H1 (cell line): ENCODE results near the gene SSC5D. TPM values are rescaled to one million over a fixed set of nuclear protein-coding genes. Genes with fewer than 3 reads are reported as not detected.

Experiments
- ATF3 ChIP-seq: IDR thresholded peaks from 2 replicates; pipeline ENCODE4 v1.6.1; 2011; ENCODE audit warnings: low read depth, mild to moderate bottlenecking, low read length; ENCODE audit not compliant: insufficient read depth
- BCL11A ChIP-seq, 2 experiments: IDR thresholded peaks; one replicate each; pipeline ENCODE4 v1.6.1; 2011; ENCODE audit warnings: low read depth in 2 of 2, low read length in 2 of 2, mild to moderate bottlenecking in 2 of 2
- EZH2 ChIP-seq: fragments of 200-600 bp; sonication (generic); IDR thresholded peaks from 2 replicates; pipeline ENCODE4 v1.7.1; 2012; ENCODE audit warnings: low read depth, mild to moderate bottlenecking, moderate library complexity, low read length, inconsistent platforms; ENCODE audit not compliant: severe bottlenecking
- polyA plus RNA-seq, 7 experiments: library from polyadenylated mRNA; depleted of rRNA in 3 of 7; stranded (reverse) in 5 of 7; unstranded in 2 of 7; fragments of >200 nt in 5 of 7; fragments of 200-250 nt in 2 of 7; gene quantifications; 1 replicate in 5 of 7; 2 replicates in 1 of 7; 4 replicates in 1 of 7; pipeline versions ENCODE4 v1.2.1 to v1.2.3, GENCODE V29; 2011 to 2013; ENCODE audit warnings: missing spikeins in 2 of 7, mixed read lengths in 2 of 7
- total RNA-seq: library from RNA; stranded (reverse); fragmentation: NEBNext Ultra II Directional; extraction: Animal tissue kit (Norgen Biotek cat#: 25700); gene quantifications from 2 replicates; pipeline ENCODE4 v1.2.1, GENCODE V29; 2021

Gene SSC5D
- total and polyA plus RNA-seq, 2 of the 8 experiments (the other 6 are each of a cell fraction or from before 2014, with no cell fraction given): 0.39 to 1.7 TPM

DNA sequence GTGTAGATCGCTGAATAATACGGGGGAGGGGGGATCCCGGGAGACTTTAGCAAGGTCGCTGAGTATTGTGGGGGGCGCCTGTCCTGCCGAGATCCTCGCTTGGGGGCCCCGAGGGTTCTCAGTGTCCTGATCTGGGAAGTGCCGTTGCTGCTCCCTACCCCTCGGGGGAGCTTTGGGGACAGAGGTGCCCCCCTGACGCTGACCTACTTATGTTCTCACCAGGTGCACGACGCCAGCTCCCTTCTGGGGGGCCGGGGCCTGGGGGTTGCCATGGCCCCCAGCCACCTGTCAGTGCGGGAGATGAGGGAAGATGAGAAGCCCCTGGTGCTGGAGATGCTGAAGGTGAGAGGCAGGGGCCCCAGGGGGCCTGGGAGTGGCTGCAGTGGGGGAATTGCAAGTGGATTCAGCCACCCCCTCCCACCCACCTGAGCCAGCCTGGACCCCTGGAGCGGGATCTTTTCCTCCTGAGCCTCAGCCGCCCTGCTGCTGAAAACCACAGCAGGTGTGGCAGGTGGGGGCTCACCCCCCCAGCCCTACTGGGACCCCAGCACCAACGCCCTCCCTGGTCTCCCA lies 2.7 kb upstream of the SSC5D start (continued):
- TF ChIP-seq EZH2 (no peak), BCL11A (IDR thresholded peaks at IDR 0.05; ENCODE audit: low read depth in 2 of 2, low read length in 2 of 2) (no peak), ATF3 (no peak)
- TF ChIP-seq, all 59 proteins: peak for 0
